Measurements from ENCODE around the gene F2.
"Not testable (repeated sequence)": the region's sequence is repeated elsewhere in the genome, so short reads cannot be mapped to it uniquely, and the experiment has no call there.

F2 gene

DNA sequence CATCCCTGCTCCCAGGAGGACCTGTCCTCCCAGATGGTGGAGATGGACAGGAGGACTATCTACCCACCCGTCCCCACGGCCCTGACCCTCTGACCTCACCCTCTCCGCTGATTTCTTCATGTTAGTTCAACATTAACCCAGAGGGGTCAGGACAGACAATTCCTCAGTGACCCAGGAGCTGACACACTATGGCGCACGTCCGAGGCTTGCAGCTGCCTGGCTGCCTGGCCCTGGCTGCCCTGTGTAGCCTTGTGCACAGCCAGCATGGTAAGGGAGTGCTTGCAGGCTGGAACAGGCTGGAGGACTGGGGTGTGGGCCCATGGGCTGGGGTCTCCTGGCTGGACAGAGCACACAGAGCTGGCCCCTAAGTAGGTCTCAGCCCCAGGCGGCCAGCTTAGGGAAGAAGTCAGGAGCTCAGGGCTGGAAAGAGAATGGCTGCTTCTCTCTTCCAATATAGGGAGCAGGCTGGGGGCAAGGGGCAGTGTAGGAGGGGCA lies at the start of gene F2:
Gene F2 (plus strand): TSS at position 166 of the 495 bp plus-strand sequence. CDS start 23 bp downstream, at position 189.
- peak in 2 of 10 donors; percentile 30 to 49 for DNase-seq
- intact Hi-C loops (cut with DNase I) = no loop called here

DNA sequence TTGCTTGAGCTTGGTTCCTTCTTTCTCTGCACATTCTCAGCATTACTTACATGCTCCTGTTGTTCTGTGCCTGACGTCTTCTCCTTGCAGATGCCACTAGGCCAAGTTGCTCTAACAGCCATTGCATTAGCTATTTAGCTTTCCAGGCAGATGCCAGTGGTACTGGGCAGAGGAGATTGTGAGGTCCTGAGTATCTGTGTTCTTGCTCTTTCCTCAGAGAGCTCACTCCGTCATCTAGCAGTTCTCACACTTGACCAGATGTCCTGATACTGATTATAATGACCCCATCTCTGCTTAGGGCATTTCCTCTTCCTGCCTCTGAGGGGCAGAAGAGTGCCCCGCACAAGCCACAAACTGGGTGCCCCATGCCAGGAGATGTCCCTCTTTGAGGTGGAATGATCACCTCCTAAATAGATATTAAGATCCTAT lies 49.3 kb upstream of the F2 start:
- intact Hi-C loops (cut with DNase I) = no loop called here
- DNase-seq = peak in 2 of 10 donors; percentile 69 to 87

DNA sequence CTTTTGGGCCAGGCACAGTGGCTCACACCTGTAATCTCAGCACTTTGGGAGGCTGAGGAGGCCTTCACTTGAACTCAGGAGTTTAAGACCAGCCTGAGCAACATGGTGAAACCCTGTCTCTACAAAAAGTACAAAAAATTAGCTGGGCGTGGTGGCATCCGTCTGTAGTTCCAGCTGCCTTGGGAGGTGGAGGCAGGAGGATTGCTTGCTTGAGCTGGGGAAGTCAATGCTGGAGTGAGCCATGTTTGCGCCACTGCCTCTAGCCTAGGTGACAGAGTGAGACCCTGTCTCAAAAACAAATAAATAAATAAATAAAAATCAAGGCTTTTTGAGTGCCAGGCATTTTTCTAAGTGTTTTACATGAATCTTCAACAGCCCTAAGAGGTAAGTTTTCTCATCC lies 48.5 kb upstream of the F2 start:
- intact Hi-C loops (cut with DNase I) = not testable (repeated sequence)
- peak in 2 of 10 donors; percentile 13 to 52 for DNase-seq

DNA sequence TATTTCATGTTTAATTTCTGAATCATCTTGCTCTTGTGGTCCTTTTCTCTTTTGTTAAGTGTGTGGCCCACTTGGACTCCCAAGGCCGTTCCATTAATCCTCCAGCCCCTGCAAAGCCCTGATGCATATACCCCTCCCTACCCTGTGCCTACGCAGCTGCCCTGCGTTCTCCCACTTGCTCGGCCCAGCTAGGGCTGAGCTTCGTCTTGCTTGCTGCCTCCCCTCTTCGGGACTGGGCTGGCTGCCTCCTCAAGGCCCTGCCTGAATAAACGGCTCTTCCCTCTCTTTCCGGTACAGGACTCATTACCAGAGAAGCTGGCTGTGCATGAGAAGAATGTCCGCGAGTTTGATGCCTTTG lies 47.1 kb upstream of the F2 start:
- DNase-seq = peak in 2 of 10 donors; percentile 31 to 37
- intact Hi-C loops (cut with DNase I) = no loop called here

DNA sequence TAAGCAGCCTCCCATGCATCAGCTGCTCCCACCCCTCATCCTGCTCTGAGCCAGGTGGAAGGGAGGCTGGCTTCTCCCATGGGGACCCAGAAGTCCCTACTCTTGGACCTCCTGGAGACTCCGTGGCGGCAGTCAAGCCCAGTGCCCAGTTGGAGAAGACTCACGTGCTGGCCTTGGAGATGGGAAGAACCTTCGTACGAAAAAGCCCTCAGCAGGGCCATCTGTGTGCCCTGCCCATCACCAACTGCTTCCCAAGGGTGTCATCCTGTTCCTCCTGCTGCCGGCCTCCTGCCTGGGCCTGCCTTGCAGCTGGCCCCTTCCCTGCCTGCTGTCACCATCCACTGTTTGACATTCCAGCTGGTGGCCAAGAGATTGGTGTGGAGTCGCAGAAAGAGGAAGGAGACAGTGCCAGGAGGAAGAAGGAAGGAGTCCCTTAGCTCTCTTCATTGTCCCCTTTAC lies 46.6 kb upstream of the F2 start:
- peak in 2 of 10 donors; percentile 58 to 73 for DNase-seq
- intact Hi-C loops (cut with DNase I) = no loop called here

DNA sequence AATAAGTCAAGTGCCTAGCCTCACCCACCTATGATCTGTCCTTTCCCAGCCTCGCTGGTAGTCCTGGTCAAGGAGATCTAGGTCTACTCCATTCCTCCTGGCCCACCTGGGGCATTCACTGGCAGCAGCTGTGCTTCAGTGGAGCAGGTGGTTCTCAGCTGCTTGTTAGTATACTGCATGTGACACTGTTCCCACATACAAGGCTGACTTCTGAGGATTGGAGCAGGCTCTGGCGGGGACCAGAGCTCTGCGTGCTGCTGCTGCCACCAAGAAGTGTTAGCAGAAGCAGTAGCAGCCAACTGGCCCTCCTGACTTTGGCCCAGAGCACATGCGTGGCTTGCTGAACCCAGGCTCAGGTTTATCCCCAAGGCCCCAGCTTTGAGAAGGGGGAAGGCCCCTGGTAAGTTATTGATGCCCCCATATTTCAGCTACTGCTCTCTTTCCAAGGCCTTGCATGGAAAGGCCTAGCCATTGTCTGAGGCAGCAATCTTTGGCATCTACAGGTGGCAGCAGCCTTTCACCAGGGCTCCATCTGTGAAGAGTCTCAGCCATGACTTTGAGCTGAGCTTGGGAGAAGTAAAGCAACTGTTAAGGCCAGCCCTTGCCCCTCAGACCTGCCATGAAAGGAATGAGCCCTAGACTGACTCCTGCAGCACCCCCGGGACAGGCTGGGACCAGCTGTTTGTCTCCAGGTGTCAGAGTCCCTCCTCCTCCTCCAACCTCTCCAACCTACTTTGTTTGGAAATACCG lies 45.1 kb upstream of the F2 start:
- DNase-seq = peak in 2 of 10 donors; percentile 48 to 75
- intact Hi-C loops (cut with DNase I) = no loop called here

DNA sequence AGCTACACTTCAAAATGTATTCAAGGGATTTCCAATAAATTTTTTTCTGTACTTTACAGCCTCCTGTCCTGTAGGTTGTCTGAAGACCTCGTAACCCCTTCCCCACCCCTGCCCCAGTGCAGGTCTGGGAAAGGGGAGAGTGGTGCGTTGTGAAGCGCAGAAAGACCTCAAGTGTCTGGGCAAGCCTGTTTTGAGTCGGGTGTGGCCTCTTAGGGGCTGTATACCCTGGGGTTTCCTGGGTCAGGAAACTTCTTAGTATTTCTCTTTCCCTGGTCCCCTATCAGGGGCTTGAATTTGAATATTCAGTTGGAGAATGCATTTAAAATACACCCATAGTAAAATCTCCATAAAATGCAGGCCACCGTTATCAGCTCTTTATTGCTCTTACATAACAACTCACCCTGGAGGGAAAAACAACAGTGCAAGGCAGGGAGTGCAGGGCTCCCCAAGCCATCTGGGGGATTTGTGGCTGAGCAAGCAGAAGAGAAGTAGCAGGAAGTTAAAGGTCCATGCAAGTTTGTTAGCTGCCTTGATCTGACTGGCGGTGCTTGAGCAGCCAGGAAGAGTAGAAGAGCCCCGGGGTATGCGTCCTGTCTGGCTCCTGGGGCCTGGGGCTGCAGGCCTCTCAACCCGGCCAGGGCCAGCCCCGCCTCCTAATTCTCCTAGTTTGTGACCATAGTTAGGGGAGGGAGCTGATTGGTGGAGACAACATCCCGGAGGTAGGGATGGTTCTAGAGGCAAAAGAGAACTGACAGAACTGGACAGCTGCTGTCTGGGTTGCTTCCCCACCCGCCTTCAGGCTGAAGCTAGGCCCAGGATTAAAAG lies 44.3 kb upstream of the F2 start:
- intact Hi-C loops (cut with DNase I) = no loop called here
- DNase-seq = peak in 1 of 10 donors; percentile 41

DNA sequence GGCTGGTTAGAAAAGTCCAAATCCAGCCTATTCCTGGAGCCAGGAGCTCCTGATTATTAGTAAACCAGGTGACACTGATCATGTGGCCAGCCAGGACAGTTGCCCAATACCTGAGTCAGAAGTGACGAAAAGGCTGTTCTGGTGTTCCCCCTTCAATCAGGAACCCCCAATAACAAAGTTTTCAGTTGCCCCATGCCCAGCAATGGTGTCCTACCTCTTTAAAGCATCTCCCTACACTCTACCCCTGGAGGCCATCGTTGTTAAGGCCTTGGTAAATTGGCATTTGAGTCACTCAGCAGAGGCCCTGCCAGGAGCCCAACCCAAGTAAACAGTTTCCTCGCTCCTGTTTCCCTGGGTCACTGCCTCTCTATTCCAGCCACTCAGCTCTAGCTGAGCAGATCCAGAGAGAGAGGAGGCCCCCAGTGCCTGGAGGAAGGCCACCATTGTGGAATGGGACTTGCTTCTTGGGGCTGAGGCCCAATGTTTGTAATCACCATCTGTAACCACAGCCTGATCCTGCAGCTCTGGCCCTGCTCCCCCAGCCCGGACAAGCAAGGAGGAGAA lies 43.6 kb upstream of the F2 start:
- intact Hi-C loops (cut with DNase I) = no loop called here
- DNase-seq = peak in 3 of 10 donors; percentile 30 to 88 (median 72)

DNA sequence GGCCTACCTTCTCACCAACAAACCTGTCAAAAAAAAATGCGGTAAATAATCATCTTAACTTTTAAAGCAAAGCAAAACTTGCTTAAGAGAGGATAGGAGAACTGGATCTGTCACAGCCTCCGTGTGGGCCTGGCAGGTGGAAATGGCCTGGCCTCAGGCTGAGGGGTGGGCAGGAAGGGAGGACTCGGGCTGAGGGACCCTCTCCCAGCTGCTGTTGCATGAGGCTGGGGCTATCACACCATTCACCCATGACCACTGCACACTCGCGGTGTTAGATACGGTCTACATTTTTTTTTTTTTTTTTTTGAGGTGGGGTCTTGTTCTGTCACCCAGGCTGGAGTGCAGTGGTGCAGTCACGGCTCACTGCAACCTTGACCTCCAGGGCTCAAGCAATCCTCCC lies 43.1 kb upstream of the F2 start:
- peak in 1 of 10 donors; percentile 58 for DNase-seq
- intact Hi-C loops (cut with DNase I) = no loop called here

DNA sequence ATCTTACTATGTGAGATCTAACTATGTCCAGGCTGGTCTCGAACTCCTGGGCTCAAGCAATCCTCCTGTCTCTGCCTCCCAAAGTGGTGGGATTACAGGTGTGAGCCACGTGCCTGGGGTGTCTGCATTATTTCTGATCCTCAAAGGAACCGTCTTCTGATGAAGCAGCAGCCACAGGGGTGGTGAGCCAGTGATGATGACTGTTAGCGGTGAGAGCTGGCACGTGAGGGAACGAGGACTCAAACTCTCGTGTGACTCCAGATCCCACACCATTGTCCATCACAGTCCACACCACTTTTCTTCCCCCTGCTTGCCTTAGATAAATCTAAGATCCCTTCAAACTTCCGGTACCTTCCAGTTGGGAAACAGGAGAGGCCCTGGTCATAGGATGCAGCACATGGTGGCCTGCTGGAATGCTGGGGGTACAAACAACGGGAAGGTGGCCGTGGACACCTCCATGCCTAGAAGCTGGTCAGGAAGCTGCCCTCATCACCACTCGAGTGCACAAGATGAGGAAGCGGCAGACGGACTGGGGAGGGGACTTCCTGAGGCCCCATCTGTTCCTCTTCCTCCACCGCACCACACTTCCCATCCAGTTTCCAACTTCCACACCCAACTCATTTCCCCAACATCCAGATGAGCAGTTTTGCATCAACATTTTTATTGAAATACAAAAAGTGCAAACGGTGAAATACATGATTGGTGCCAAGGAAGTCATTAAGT lies 42.4 kb upstream of the F2 start:
- peak in 2 of 10 donors; percentile 65 to 78 for DNase-seq
- intact Hi-C loops (cut with DNase I) = no loop called here

DNA sequence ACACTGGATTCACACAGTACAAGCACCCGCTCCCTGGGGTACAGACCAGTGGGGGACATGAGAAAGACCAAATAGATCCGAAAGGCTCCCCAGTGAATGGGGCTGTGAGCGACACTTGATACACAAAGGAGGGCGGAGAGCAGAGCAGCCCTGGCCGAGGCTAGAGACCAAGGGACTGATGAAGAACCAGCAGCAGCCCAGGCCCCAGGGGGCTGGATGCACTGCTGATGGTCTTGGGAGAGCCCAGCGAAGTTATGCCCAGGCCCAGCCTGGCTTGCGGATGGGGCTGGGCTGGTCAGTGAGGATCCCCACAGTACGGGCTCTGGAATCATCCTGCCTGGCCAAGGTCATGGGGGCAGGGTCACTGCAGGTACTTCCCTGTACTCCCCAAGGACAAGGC lies 41.8 kb upstream of the F2 start:
- DNase-seq = peak in 2 of 10 donors; percentile 42 to 72
- intact Hi-C loops (cut with DNase I) = no loop called here

DNA sequence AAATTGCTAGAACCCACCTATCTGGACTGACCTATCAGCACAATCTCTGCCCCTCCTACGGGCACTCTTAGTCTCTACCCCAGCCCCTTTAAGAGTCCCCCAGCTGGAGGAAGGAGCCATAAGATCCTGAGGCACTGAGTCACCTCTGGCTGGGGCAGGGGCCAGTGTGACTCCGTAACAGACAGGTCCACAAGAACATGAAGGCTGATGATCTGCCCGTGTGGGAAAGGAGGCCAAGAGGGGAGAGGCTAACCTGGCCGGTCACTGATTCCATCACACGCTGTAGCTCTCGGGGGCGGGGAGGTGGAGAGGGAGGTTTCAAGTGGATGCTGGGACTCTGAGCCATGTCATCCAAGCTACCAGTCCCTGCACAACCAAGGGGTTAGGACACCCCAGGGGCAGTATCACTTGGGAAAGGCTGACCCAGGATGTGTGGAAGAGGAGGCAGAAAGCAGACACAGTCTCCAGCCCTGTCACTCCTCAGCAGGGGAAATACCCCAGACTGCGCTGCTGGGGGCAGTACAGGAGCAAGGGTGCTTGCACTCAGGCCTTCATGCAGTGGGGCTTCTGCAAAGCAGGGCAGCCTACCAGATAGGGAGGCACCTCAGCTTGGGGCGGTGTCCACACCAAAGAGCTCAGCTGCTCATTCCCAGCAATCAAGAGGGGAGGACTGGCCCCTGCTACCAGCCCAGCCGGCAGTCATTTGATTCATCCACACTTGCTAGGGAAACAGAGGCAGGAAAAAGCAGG lies 40.8 kb upstream of the F2 start:
- intact Hi-C loops (cut with DNase I) = no loop called here

DNA sequence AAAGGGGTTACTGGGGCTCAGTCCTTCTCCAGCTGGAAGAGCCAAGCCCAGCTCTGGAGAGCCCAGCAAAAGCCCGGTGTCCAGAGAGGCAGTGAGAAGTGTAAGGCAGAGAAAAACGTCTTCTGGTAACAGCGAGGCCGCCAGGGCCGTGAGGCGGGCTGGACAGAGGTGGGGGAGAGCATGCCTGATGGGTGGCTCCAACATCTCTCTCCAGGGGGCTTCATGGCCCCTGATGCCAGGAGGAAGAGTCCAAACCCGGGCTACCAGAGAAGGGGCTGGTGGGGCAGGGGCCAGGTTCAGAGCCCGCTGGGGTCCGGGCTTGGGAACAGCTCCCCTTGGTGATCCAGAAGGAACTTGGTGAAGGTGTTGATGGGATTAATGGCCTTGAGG lies 40.3 kb upstream of the F2 start:
- intact Hi-C loops (cut with DNase I) = no loop called here
- DNase-seq = peak in 2 of 10 donors; percentile 36 to 49

More for the DNA sequence above, 40.8 kb upstream of the F2 start:
- DNase-seq = peak in 1 of 10 donors; percentile 66

DNA sequence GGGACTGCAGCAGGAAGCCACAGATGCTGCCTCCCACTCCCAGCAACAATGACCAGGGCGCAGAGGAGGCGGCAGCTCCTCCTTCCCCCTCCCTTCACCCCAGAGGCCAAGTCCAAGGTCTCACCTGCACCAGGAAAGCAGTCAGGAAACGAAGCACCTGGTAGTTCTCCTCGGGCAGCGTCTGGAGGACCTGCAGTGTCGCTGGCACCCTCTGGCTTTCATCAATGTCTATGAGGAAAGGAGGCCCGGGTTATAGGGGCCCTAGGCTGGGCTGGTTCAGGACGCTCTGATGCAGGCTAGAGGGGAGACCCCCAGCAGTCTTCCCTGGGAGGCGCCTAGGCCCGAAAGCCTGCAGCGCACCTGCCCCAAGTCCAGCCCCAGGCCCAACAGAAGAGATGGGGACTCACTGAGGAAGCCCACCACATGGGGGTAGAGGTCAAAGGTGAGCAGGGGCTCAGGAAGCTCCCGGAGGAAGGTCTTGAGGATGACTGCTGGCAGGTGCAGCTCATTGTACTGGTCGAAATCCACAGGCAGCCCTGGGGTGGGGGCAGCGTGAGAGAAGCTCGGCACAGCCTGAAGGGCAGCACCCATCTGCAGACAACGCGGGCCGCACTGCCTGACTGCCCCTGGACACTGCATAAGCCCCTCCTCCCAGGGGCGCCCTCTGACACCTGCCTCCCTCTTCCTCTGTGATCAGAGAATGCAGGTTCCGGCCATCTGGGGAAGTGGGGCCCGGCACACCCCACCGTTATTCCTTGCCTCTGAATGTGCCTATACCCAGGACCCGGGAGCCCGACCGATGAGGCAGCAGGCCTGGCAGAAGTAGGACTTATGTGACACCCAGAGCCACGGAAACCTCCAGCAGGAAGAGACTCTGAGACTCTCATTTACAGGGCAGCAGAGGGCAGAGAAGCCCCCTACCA lies 39.5 kb upstream of the F2 start:
- peak in 2 of 10 donors; percentile 74 to 82 for DNase-seq
- intact Hi-C loops (cut with DNase I) = no loop called here

DNA sequence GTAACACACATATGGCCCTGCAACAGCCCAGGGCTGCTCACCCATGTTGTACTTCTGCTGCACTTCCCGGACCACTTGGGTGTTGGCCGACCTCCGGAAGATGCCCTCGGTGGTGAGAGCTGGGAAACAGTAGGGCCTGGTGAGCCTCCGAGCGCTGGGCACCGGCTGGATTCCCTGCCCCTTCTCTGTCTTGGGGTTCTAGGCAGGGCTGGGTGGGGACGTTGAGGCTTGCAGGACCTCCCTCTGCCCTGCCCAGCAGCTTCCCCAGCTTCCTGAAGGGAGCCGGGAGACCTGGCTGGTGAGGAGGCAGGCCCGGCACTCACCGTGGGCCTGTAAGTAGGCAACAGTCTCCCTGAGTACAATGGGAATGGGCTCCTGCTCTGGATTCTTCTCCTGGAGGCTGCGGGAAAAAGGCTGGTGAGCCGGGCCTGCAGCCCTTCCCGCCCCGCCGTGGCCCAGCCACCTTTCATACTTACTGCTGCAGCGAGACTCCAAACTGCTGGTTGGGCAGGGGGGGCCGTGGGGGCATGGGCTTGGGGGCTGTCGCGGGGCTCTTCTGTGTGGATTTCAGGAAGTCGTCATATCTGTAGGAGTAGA lies 38.8 kb upstream of the F2 start:
- DNase-seq = peak in 2 of 10 donors; percentile 45 to 71
- intact Hi-C loops (cut with DNase I) = no loop called here

DNA sequence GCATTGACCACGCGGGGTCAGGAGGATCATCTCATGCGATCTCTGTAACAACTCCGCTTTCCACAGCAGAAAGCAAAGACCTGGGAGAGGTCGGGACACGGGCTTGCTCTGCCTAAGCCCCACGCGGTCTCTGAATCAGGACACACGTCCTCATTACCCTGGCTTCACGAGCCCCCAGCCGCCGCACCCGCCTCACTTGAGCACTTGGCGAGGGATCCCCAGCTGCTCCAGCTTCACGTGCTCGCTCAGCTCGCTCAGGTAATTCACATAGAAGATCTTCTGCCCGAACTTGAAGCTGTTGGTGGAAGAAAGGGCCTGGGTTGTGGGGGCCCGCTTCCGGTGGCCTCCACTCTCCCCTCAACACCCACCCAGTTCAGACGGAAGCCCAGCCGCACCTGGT lies 38.2 kb upstream of the F2 start:
- peak in 2 of 10 donors; percentile 68 to 79 for DNase-seq

DNA sequence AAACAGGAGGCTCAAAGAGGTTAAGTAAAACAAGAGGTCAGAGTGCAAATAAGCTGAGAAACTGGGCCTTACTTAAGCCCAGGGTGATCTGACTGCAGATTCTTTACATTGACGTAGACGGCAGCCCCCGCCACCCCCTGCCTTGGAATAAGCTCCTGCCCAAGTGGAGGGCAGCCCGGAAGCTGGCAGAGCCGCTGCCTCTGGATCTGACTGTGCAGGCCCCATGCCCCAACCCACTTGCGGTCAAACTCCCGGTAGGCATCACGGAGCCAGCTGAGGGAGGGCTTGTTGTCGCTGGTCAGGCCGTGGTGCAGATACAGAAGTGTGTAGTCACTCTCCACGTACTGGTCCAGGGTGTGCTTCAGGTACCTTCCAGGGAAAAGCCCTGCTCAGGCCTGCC lies 37.2 kb upstream of the F2 start:
- intact Hi-C loops (cut with DNase I) = no loop called here
- peak in 2 of 10 donors; percentile 51 to 71 for DNase-seq

More for the DNA sequence above, 38.2 kb upstream of the F2 start:
- intact Hi-C loops (cut with DNase I) = no loop called here
